ENCODE results near the gene HS1BP3. TPM values are rescaled to one million over a fixed set of nuclear protein-coding genes. Genes with fewer than 3 reads are reported as not detected.

HS1BP3 gene
- total RNA-seq, 4 donors from 2014 or later: 23.3 to 38.2 (median 34.2) TPM

GRCh38 chr2:20589975-20590703, 60.8 kb downstream of the HS1BP3 start:
- peaks cover 32% of the 10 kb centered on the region for H3K4me1 ChIP-seq
- H3K4me3 ChIP-seq: no peak overlapping the region
- H3K27me3 ChIP-seq: no peaks in the 10 kb centered on the region
- 83% methylated on average over 14 of the region's 14 CpGs for WGBS
- H3K9me3 ChIP-seq: no peaks in the 10 kb centered on the region
- no peak for TF ChIP-seq EP300 (IDR thresholded peaks at IDR 0.05)
- peak; percentile 50 to 71 for DNase-seq (ENCODE audit: low spot score in 2 of 2)
- no peak overlapping the region for H3K27ac ChIP-seq
- H3K36me3 ChIP-seq: no peaks in the 10 kb centered on the region

- DNase-seq (ENCODE audit: low spot score in 2 of 2): peak; percentile 46 to 60
- no peaks in the 10 kb centered on the region for H3K9me3 ChIP-seq
- H3K4me3 ChIP-seq: no peak overlapping the region
- peaks cover 37% of the 10 kb centered on the region for H3K4me1 ChIP-seq
- no peaks in the 10 kb centered on the region for H3K27me3 ChIP-seq
- H3K36me3 ChIP-seq: no peaks in the 10 kb centered on the region
- no peak overlapping the region for H3K27ac ChIP-seq
- 92% methylated on average over 5 of the region's 11 CpGs for WGBS
- TF ChIP-seq POLR2A (IDR thresholded peaks at IDR 0.05): no peak
- no peak for TF ChIP-seq POLR2AphosphoS5 (IDR thresholded peaks at IDR 0.05)
- TF ChIP-seq CTCF (IDR thresholded peaks at IDR 0.05): no peak
- no peak for TF ChIP-seq EP300 (IDR thresholded peaks at IDR 0.05)
Observed at GRCh38 chr2:20588918-20589871, 61.7 kb downstream of the HS1BP3 start.

- Histone ChIP-seq H3K9me3 (no peaks in the 10 kb centered on the region), H3K36me3 (no peaks in the 10 kb centered on the region), H3K27ac (no peak overlapping the region), H3K4me3 (no peak overlapping the region), H3K4me1 (peaks cover 24% of the 10 kb centered on the region), H3K27me3 (no peaks in the 10 kb centered on the region)
- TF ChIP-seq POLR2A (IDR thresholded peaks at IDR 0.05) (no peak), CTCF (IDR thresholded peaks at IDR 0.05) (no peak), POLR2AphosphoS5 (IDR thresholded peaks at IDR 0.05) (no peak), EP300 (IDR thresholded peaks at IDR 0.05) (no peak)
- peak; percentile 52 to 54 for DNase-seq (ENCODE audit: low spot score in 2 of 2)
- 83% methylated on average over 22 of the region's 22 CpGs for WGBS
Observed at GRCh38 chr2:20585710-20586594, 64.9 kb downstream of the HS1BP3 start.

GRCh38 chr2:20585359-20585709, 65.6 kb downstream of the HS1BP3 start:
- TF ChIP-seq CTCF (IDR thresholded peaks at IDR 0.05): no peak
- TF ChIP-seq POLR2AphosphoS5 (IDR thresholded peaks at IDR 0.05): no peak
- TF ChIP-seq EP300 (IDR thresholded peaks at IDR 0.05): no peak
- TF ChIP-seq POLR2A (IDR thresholded peaks at IDR 0.05): no peak
- no peak overlapping the region for H3K4me3 ChIP-seq
- H3K27me3 ChIP-seq: no peaks in the 10 kb centered on the region
- no peak overlapping the region for H3K27ac ChIP-seq
- no peaks in the 10 kb centered on the region for H3K9me3 ChIP-seq
- H3K36me3 ChIP-seq: no peaks in the 10 kb centered on the region
- DNase-seq (ENCODE audit: low spot score in 2 of 2): no peak
- 96% methylated on average over 5 of the region's 5 CpGs for WGBS
- peaks cover 25% of the 10 kb centered on the region for H3K4me1 ChIP-seq
